ENCODE results near the gene ARMH4.

The ARMH4 gene

DNA sequence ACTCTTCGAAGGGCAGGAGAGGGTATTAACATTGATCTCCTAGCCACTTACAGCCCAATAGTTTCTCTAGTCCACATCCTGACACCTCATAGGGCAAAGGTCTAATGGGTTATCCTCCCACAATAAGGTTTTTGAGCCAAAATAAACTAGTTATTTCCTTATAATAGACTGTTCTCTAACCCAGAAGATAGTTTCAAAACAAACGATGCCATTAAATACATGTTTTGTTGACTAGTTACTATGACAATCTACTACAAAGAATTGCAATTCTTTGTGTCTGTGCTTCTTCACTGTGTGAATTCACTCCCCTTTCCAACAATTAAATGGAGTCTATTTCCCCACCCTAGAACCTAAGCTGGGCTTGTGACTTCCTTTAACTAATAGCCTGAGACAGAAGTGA, 41.5 kb upstream of the ARMH4 start:
- FAIRE-seq (no peak), DNase-seq (ENCODE audit: insufficient read length, low spot score) (no peak)
- TF ChIP-seq, protein P1, sequence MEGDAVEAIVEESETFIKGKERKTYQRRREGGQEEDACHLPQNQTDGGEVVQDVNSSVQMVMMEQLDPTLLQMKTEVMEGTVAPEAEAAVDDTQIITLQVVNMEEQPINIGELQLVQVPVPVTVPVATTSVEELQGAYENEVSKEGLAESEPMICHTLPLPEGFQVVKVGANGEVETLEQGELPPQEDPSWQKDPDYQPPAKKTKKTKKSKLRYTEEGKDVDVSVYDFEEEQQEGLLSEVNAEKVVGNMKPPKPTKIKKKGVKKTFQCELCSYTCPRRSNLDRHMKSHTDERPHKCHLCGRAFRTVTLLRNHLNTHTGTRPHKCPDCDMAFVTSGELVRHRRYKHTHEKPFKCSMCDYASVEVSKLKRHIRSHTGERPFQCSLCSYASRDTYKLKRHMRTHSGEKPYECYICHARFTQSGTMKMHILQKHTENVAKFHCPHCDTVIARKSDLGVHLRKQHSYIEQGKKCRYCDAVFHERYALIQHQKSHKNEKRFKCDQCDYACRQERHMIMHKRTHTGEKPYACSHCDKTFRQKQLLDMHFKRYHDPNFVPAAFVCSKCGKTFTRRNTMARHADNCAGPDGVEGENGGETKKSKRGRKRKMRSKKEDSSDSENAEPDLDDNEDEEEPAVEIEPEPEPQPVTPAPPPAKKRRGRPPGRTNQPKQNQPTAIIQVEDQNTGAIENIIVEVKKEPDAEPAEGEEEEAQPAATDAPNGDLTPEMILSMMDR (IDR thresholded peaks at IDR 0.05; ENCODE audit: insufficient read depth, missing control alignments) = no peak

DNA sequence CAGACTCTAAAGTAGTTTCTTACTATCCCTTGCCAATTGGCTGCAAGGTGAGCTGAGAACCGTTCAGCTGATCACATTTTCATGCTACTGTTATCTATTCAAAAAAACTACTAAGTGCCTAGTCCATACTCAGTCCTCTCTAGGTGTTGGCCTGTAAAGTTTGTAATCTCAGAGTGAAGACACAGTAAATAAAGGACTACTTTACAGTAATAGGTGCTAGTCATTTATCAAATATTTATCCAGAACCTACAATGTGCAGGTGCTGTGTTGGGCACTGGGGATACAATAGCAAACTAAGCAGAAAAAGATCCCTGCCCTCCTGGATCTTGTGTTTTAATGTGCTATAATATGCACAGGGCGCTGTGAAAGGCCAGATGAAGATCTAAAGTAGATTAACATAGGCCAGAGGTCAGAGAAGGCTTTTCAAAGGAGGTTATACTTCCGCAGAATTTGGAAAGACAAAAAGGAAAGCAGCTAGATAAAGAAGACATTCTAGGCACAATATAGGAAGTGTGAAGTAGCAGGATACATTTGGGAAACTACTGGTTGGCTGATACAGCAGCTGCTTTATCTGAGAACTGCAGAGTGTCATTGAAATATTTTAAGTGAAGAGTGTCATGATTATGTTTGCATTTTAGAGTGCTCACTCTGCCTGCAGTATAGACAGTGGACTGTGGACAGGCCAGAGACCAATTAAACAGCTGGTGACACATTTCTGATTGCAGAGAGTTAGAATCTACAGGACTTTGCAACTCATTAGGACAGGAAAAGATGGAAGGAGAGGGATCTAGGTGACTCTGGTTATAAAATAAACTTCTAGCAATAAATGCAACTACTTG, 40.0 kb upstream of the ARMH4 start:
- DNase-seq (ENCODE audit: insufficient read length, low spot score) (no peak), FAIRE-seq (no peak)
- TF ChIP-seq, protein P1 (IDR thresholded peaks at IDR 0.05; ENCODE audit: insufficient read depth, missing control alignments) = no peak

DNA sequence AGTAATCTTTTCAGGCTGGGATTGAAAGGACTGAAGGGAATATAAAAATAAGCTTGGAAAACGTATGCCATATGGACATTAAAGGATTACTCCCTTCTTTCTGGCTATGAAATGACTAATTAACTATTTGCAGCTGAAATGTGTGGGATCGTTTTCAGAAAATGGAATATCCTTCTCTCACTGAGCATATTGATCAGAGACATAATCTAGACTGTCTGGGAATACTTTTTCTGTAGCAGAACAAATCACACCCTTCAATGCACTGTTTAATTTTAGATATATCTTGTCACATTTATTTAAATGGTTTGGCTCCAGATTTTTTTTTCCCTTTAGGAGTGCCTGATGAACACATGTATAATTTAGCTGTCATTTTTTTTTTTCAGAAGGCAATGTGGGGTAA, 37.2 kb upstream of the ARMH4 start:
- FAIRE-seq (peak; percentile 66), DNase-seq (ENCODE audit: insufficient read length, low spot score) (no peak)
- TF ChIP-seq, protein P1 (IDR thresholded peaks at IDR 0.05; ENCODE audit: insufficient read depth, missing control alignments) = no peak

DNA sequence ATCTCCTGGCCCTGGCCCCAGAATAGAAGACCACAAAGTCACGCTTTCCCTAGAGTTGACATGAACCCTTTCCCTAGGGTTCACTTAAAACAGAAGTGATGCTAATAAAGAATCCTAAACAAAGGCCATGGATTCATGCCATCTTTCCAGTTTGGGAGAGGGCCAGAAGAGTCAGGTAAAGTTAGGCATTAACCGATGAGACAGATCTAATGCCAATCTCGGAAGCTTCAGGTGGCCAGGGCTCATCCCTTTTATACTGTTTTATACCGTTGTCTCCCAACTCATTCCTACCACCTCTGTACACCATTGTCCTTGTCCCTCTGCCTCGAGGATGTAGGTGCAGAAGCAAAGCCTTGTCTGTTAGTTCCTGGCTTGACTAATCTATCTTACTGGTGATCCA, 25.1 kb upstream of the ARMH4 start:
- TF ChIP-seq, protein P1 (IDR thresholded peaks at IDR 0.05; ENCODE audit: insufficient read depth, missing control alignments) = no peak

DNA sequence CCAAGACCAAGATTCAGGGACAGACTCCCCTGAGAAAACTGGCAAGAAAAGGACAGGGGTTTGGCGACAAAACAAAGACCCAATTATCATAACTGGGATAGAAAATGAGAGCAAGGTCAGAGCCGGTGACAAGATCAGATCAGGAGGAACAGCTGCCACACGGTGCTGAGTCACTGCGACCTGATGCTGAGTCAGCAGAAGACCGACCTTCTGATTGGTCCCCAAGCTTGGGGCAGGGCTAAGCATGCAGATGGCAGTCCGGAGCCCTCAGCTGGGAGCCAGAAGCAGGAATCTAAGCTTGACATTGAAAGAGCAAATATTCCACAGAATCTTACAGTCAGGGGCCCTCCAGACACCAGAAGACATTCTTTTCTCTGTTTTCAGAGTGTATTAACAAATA, 19.1 kb upstream of the ARMH4 start:
- FAIRE-seq = no peak
- DNase-seq (ENCODE audit: insufficient read length, low spot score) = no peak
- TF ChIP-seq, protein P1 (IDR thresholded peaks at IDR 0.05; ENCODE audit: insufficient read depth, missing control alignments) = no peak

More for the DNA sequence above, 25.1 kb upstream of the ARMH4 start:
- FAIRE-seq (no peak), DNase-seq (ENCODE audit: insufficient read length, low spot score) (no peak)

DNA sequence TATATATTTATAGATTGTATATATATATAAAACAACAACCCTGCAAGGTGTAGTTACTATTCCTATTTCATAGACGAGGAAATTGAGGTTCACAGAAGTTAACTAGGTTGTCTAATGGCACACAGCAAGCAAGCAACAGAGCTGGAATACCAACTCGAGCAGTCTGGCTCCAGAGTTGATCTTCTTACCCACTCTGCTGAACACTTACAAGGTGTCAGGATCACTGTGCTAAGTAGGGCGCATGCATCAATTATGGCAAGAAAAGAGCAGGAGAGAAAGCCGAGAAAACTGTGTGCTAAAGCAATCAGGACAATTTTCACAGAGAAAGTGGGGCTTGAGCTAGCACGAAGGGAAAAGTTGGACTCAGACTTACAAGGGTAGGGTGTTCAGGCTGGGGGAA, 15.9 kb upstream of the ARMH4 start:
- no peak for DNase-seq (ENCODE audit: insufficient read length, low spot score)
- TF ChIP-seq, protein P1 (IDR thresholded peaks at IDR 0.05; ENCODE audit: insufficient read depth, missing control alignments) = no peak
- FAIRE-seq = no peak

DNA sequence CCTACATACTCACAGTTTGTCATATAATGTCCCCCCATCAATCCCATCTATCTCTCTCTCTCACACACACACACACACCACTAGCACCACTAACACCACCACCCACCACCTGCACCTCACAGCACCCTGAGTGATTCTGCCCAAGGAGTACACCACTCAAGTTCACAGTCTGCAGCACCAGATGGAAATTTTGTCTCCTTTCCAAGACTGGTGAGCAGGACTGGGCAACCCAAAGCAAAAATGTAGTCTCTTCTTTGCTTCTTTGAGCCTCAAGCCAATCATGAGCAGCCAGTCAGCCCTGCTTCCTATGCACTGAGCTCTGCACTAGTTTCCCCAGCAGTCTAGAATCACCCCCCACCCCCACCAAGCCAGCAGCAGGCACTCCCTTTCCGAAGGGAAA, 15.0 kb upstream of the ARMH4 start:
- DNase-seq (ENCODE audit: insufficient read length, low spot score) (no peak), FAIRE-seq (no peak)
- TF ChIP-seq, protein P1 (IDR thresholded peaks at IDR 0.05; ENCODE audit: insufficient read depth, missing control alignments) = no peak

All from D721Med (cell line).